ENCODE data around the gene OLFM3. TPM values are rescaled to one million over a fixed set of nuclear protein-coding genes. Genes with fewer than 3 reads are reported as not detected.

OLFM3 gene
- total RNA-seq, 4 donors from 2014 or later, result not detected

DNA sequence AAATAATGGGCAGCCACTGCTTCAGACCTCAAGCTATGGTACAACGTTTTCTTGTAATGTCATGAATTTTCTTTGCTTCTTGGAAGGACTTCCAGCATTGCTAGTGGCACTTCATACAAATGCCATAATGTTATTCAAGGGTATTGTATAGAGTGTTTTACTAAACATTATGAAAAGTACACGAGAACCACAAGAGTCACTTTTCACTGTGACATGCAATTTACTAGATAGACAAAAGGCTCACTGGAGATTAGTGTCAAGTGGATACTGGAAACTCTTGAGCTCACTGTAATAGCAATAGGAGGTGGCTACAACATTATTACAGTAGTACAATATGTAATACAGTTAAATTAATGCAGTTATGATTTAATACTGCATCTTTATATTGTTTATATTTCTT, 5.3 kb upstream of the OLFM3 start:
- no peak for DNase-seq
- H3K36me3 ChIP-seq, result no peaks in the 10 kb centered on the region
- intact Hi-C loops (cut with DNase I), result no loop called here
- H3K9me3 ChIP-seq, result no peaks in the 10 kb centered on the region
- H3K27ac ChIP-seq, result no peak overlapping the region
- TF ChIP-seq POLR2A (IDR thresholded peaks at IDR 0.05), result no peak
- TF ChIP-seq, protein P1, sequence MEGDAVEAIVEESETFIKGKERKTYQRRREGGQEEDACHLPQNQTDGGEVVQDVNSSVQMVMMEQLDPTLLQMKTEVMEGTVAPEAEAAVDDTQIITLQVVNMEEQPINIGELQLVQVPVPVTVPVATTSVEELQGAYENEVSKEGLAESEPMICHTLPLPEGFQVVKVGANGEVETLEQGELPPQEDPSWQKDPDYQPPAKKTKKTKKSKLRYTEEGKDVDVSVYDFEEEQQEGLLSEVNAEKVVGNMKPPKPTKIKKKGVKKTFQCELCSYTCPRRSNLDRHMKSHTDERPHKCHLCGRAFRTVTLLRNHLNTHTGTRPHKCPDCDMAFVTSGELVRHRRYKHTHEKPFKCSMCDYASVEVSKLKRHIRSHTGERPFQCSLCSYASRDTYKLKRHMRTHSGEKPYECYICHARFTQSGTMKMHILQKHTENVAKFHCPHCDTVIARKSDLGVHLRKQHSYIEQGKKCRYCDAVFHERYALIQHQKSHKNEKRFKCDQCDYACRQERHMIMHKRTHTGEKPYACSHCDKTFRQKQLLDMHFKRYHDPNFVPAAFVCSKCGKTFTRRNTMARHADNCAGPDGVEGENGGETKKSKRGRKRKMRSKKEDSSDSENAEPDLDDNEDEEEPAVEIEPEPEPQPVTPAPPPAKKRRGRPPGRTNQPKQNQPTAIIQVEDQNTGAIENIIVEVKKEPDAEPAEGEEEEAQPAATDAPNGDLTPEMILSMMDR (IDR thresholded peaks at IDR 0.05), result no peak
- H3K4me1 ChIP-seq, result no peaks in the 10 kb centered on the region
- H3K4me3 ChIP-seq, result no peak overlapping the region
- peaks cover 0 to 2% (median 0%) of the 10 kb centered on the region in 4 donors for H3K27me3 ChIP-seq
- WGBS, 2 donors, result 43 to 46% methylated on average over 2 of the region's 2 CpGs

DNA sequence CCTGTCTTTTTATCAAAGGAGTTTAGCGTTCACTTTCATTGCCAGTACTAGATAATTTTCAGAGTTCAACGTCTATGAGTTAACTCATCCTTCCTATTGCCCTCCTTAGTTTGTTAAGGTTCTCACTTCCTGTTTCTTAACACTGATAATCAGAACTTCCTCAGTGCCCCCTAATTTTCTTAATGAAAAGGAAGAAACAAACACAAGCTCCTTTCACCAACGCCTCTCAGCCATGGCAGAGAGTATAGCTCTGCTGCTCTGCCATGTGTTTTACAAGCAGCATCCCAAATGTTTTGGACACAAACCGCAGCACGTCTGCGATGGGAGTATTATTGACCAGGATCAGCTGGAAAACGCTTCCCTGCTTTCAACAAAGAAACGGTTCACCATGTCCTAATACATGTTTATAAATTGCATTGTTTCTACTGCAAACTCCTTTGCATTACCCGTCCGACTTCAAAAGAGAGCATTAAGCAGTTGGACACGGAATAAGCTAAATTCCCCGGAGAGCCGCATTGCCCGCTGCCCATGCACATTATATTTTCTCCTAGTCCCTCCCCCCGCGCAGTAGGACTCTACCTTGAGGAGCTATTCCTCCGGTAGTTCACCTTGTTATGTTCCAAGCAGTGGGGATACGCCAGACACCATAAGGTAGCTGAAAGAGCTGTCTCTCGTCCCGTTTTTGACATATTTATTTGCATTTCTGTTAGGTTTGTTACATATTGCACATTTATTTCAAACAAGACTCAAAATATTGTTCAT, 561 bp downstream of the OLFM3 start:
- TF ChIP-seq, protein P1 (IDR thresholded peaks at IDR 0.05), result no peak
- no peak for TF ChIP-seq POLR2A (IDR thresholded peaks at IDR 0.05)
- 12% methylated on average over 20 of the region's 20 CpGs for WGBS, 2 donors
- Histone ChIP-seq H3K27ac (no peak overlapping the region), H3K4me1 (no peaks in the 10 kb centered on the region), H3K27me3 (peaks cover 0 to 14% (median 0%) of the 10 kb centered on the region in 4 donors), H3K9me3 (no peaks in the 10 kb centered on the region), H3K36me3 (no peaks in the 10 kb centered on the region), H3K4me3 (no peak overlapping the region)
- no peak for DNase-seq
- intact Hi-C loops (cut with DNase I), result no loop called here

DNA sequence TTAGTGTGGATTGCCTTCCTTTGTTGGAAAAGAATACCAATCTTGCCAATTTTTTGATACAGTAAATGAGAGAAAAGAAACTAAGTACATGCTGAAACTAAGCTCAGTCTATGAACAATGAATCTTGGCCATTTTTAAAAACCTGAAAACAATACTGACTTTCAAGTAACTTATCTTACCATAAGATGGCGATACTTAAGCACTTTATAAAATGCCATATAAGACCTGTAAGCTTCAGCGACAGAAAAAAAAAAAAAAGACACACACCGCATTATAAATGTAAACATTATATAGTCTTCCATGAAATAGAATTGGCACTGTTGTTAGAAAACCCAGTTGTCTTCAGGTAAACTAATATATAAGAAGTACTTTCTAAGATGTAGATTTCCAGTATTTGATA, 3.0 kb downstream of the OLFM3 start:
- WGBS, 2 donors, result 45 to 57% methylated on average over 3 of the region's 3 CpGs
- DNase-seq, result no peak
- TF ChIP-seq, protein P1 (IDR thresholded peaks at IDR 0.05), result no peak
- no peak for TF ChIP-seq POLR2A (IDR thresholded peaks at IDR 0.05)
- no peak overlapping the region for H3K27ac ChIP-seq
- intact Hi-C loops (cut with DNase I), result no loop called here
- H3K27me3 ChIP-seq, result peaks cover 0 to 14% (median 0%) of the 10 kb centered on the region in 4 donors
- H3K4me3 ChIP-seq, result no peak overlapping the region
- no peaks in the 10 kb centered on the region for H3K4me1 ChIP-seq
- no peaks in the 10 kb centered on the region for H3K36me3 ChIP-seq
- no peaks in the 10 kb centered on the region for H3K9me3 ChIP-seq

DNA sequence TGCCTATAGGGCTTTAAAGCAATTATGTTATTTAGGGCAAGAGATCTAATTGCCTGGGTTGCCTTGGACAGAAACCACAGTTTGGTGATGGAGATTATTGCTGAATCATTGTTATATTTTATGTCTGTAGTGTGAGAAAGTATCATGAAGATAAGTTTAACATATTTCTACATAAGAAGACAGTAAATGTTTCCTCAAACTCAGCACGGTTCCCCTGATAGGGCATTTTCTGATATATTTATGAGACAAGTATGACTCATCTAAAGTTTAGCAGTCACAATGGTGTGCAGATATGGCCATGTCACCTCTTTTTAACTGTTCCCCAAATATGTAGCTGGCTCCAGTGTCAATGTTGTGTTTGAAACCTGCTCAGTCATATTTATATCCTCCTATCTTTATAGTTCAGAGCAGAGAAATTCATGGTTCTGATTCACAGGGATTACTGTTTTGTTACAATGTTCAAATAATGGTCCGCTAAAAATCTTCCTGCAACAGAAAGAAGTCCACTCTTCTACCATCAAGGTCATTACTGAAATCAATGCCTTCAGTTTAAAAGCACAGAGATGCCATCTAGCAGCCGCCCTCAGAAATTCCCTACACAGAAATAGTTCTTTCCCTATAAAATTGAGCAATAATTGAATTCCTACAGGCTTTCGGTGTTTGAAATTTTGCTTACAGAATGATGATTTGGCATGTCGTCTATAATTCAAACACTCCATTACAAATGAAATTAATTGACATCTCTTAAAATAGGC, 3.7 kb downstream of the OLFM3 start:
- H3K27me3 ChIP-seq, result peaks cover 0 to 14% (median 0%) of the 10 kb centered on the region in 4 donors

More for the DNA sequence above, 3.7 kb downstream of the OLFM3 start:
- Histone ChIP-seq H3K4me3 (no peak overlapping the region), H3K4me1 (no peaks in the 10 kb centered on the region), H3K36me3 (no peaks in the 10 kb centered on the region), H3K27ac (no peak overlapping the region), H3K9me3 (no peaks in the 10 kb centered on the region)
- WGBS, 2 donors, result 67 to 69% methylated on average over 5 of the region's 5 CpGs
- intact Hi-C loops (cut with DNase I), result no loop called here
- TF ChIP-seq POLR2A (IDR thresholded peaks at IDR 0.05), result no peak
- TF ChIP-seq, protein P1 (IDR thresholded peaks at IDR 0.05), result no peak
- no peak for DNase-seq

Data from esophagus squamous epithelium (tissue), 5 donors.